Prostate gland (tissue), 2 donors: Measurements from ENCODE around the gene DOCK3.

Experiments
- CTCF ChIP-seq, 4 experiments: fragments of 200-600 bp in 2 of 4; fragments of 450-650 bp in 2 of 4; sonication (generic) in 2 of 4; IDR thresholded peaks; 1 replicate in 3 of 4; 2 replicates in 1 of 4; pipeline ENCODE4 v1.5.1; 2016 to 2019; ENCODE audit warnings: antibody characterized with exemption in 4 of 4, mild to moderate bottlenecking in 2 of 4, moderate library complexity in 2 of 4
- POLR2A ChIP-seq: fragments of 450-650 bp; IDR thresholded peaks from one replicate; pipeline ENCODE4 v1.6.1; 2016; ENCODE audit warnings: antibody characterized with exemption, mild to moderate bottlenecking
- POLR2AphosphoS5 ChIP-seq: sonication (generic); formaldehyde crosslinking; IDR thresholded peaks from one replicate; pipeline ENCODE4 v1.6.1; 2017; ENCODE audit warnings: antibody characterized with exemption

GRCh38 chr3:50986726-50987125, 312.0 kb downstream of the DOCK3 start:
- TF ChIP-seq CTCF (IDR thresholded peaks at IDR 0.05) (no peak), POLR2A (no peak), POLR2AphosphoS5 (no peak)
